ENCODE results near the gene BMP8B. TPM values are rescaled to one million over a fixed set of nuclear protein-coding genes. Genes with fewer than 3 reads are reported as not detected.
"Not testable (repeated sequence)": the region's sequence is repeated elsewhere in the genome, so short reads cannot be mapped to it uniquely, and the experiment has no call there.

BMP8B gene
- total and polyA plus RNA-seq, 7 donors = 0.06 to 0.25 (median 0.15) TPM

GRCh38 chr1:39769502-39769901, 19.2 kb downstream of the BMP8B start:
- intact Hi-C loops (cut with DNase I); ATAC-seq; H3K27me3 ChIP-seq (ENCODE audit: insufficient read depth in 3 of 3, low read length in 2 of 3); H3K36me3 ChIP-seq (ENCODE audit: insufficient read depth in 1 of 2, low read depth in 1 of 2); H3K4me1 ChIP-seq; H3K4me3 ChIP-seq; DNase-seq; H3K27ac ChIP-seq; H3K9me3 ChIP-seq: not testable (repeated sequence)
- WGBS, 3 donors = 76 to 87% (median 83%) methylated on average over 14 to 18 of the region's 19 CpGs

GRCh38 chr1:39766466-39766865, 22.2 kb downstream of the BMP8B start:
- H3K4me3 ChIP-seq; H3K9me3 ChIP-seq; H3K27ac ChIP-seq; H3K4me1 ChIP-seq; H3K27me3 ChIP-seq (ENCODE audit: insufficient read depth in 3 of 3, low read length in 2 of 3); DNase-seq; intact Hi-C loops (cut with DNase I): not testable (repeated sequence)
- ATAC-seq = peak in 1 of 4 donors; percentile 27
- H3K36me3 ChIP-seq (ENCODE audit: insufficient read depth in 1 of 2, low read depth in 1 of 2) = peaks cover 0 to 11% of the 10 kb centered on the region in 2 donors
- 55 to 100% (median 62%) methylated on average over 1 of the region's 5 CpGs for WGBS, 3 donors

GRCh38 chr1:39764512-39764911, 24.2 kb downstream of the BMP8B start:
- H3K9me3 ChIP-seq; H3K27ac ChIP-seq; intact Hi-C loops (cut with DNase I); H3K4me3 ChIP-seq; H3K27me3 ChIP-seq (ENCODE audit: insufficient read depth in 3 of 3, low read length in 2 of 3); H3K4me1 ChIP-seq; DNase-seq: not testable (repeated sequence)
- WGBS, 3 donors = 70 to 91% (median 81%) methylated on average over 7 to 13 of the region's 19 CpGs
- peak in 3 of 4 donors; percentile 16 to 44 (median 22) for ATAC-seq
- peaks cover 0 to 17% of the 10 kb centered on the region in 2 donors for H3K36me3 ChIP-seq (ENCODE audit: insufficient read depth in 1 of 2, low read depth in 1 of 2)

GRCh38 chr1:39763619-39764374, 24.9 kb downstream of the BMP8B start:
- H3K27me3 ChIP-seq (ENCODE audit: insufficient read depth in 3 of 3, low read length in 2 of 3); intact Hi-C loops (cut with DNase I); DNase-seq; H3K27ac ChIP-seq; H3K4me3 ChIP-seq; H3K4me1 ChIP-seq; H3K9me3 ChIP-seq: not testable (repeated sequence)
- peak in 2 of 4 donors; percentile 13 to 30 for ATAC-seq
- WGBS, 3 donors = 70 to 76% (median 71%) methylated on average over 14 to 15 of the region's 18 CpGs
- peaks cover 0 to 24% of the 10 kb centered on the region in 2 donors for H3K36me3 ChIP-seq (ENCODE audit: insufficient read depth in 1 of 2, low read depth in 1 of 2)

GRCh38 chr1:39762550-39763540, 25.8 kb downstream of the BMP8B start:
- Histone ChIP-seq H3K9me3 (no peaks in the 10 kb centered on the region), H3K27ac (no peak overlapping the region), H3K4me3 (no peak overlapping the region), H3K4me1 (no peaks in the 10 kb centered on the region), H3K27me3 (ENCODE audit: insufficient read depth in 3 of 3, low read length in 2 of 3) (no peaks in the 10 kb centered on the region), H3K36me3 (ENCODE audit: insufficient read depth in 1 of 2, low read depth in 1 of 2) (peaks cover 0 to 33% of the 10 kb centered on the region in 2 donors)
- TF ChIP-seq CTCF (IDR thresholded peaks at IDR 0.05) = no peak
- WGBS, 3 donors = 87 to 88% (median 88%) methylated on average over 25 to 30 of the region's 30 CpGs
- intact Hi-C loops (cut with DNase I) = no loop called here
- DNase-seq = no peak
- no peak for ATAC-seq

GRCh38 chr1:39761557-39762260, 27.0 kb downstream of the BMP8B start:
- WGBS, 3 donors = 68 to 72% (median 71%) methylated on average over 16 of the region's 16 CpGs
- DNase-seq (no peak), ATAC-seq (no peak)
- Histone ChIP-seq H3K36me3 (ENCODE audit: insufficient read depth in 1 of 2, low read depth in 1 of 2) (peaks cover 0 to 45% of the 10 kb centered on the region in 2 donors), H3K4me1 (no peaks in the 10 kb centered on the region), H3K27me3 (ENCODE audit: insufficient read depth in 3 of 3, low read length in 2 of 3) (no peaks in the 10 kb centered on the region), H3K27ac (no peak overlapping the region), H3K9me3 (no peaks in the 10 kb centered on the region), H3K4me3 (no peak overlapping the region)
- intact Hi-C loops (cut with DNase I) = no loop called here
- no peak for TF ChIP-seq CTCF (IDR thresholded peaks at IDR 0.05)
